GM23248 (cell line): ENCODE measurements around the gene PRRG3.

ENCODE experiments used
- EZH2 ChIP-seq: fragments of 200-600 bp; sonication (generic); IDR thresholded peaks from 2 replicates; pipeline ENCODE4 v1.6.1; 2018; ENCODE audit warnings: antibody characterized with exemption, mild to moderate bottlenecking; ENCODE audit not compliant: insufficient read depth, poor library complexity, severe bottlenecking
- EZH2phosphoT487 ChIP-seq: fragments of 200-600 bp; sonication (generic); IDR thresholded peaks from 2 replicates; pipeline ENCODE4 v1.6.1; 2018; ENCODE audit warnings: antibody characterized with exemption, moderate library complexity, mild to moderate bottlenecking, low read depth; ENCODE audit not compliant: insufficient read depth

DNA sequence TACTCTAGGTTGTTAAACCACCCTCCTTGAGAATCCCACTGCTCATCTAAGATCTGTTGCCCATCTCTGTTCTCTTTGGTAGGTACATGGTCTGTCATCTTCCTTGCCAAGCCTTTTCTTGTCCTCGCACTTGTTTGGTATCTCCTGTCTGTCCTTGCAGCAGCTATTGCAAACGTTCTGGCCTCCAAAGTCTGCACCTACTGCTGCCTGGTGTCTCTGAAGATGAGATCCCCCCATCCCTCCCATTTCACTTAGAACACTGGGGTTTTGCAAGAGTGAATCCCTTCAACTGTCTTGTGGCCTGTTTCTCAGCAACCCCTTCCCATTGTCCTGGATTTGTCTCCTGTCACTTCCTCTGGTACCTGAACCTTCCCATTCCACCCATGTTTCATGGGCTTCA, 40.0 kb downstream of the PRRG3 start:
- TF ChIP-seq EZH2 (no peak), EZH2phosphoT487 (no peak)
